BJ (cell line): ENCODE data around the gene EPHB2. TPM values are rescaled to one million over a fixed set of nuclear protein-coding genes. Genes with fewer than 3 reads are reported as not detected.

Experiments
- CTCF ChIA-PET: fragments of 350-600 bp; formaldehyde crosslinking; extraction: SDS; loops from one replicate; lab custom pipeline; 2021; ENCODE audit warnings: antibody characterized with exemption, inconsistent platforms; lab: Yijun Ruan, JAX
- POLR2A ChIA-PET: fragments of 300-600 bp; sonication (Branson Sonifier 250); formaldehyde crosslinking; extraction: SDS; loops from one replicate; lab custom pipeline; 2021; ENCODE audit warnings: antibody characterized with exemption; lab: Charles Lee
- DNase-seq: peaks from one replicate; pipeline ENCODE4 v3.0.0-alpha.2; 2011; ENCODE audit warnings: low read depth
- H3K27me3 ChIP-seq: 2 replicates; pipeline ENCODE4 v1.6.0; 2011; ENCODE audit warnings: low read length; ENCODE audit not compliant: control insufficient read depth, insufficient read depth
- H3K36me3 ChIP-seq: 2 replicates; pipeline ENCODE4 v1.5.1; 2011; ENCODE audit warnings: low read length; ENCODE audit not compliant: control insufficient read depth, insufficient read depth
- H3K4me3 ChIP-seq: 2 replicates; pipeline ENCODE4 v1.5.1; 2011; ENCODE audit warnings: low read depth, mild to moderate bottlenecking, control low read depth, low read length
- CTCF ChIP-seq: IDR thresholded peaks from 2 replicates; pipeline ENCODE4 v1.5.1; 2011; ENCODE audit warnings: low read depth, mild to moderate bottlenecking, control low read depth, inconsistent platforms, low read length, moderate library complexity; ENCODE audit not compliant: insufficient read depth
- polyA plus RNA-seq: library from polyadenylated mRNA; depleted of rRNA; stranded (reverse); fragments of >200 nt; gene quantifications from 2 replicates; pipeline ENCODE4 v1.2.3, GENCODE V29; 2011

EPHB2 gene
- polyA plus RNA-seq, 1 experiment = 8.7 TPM

GRCh38 chr1:22782406-22782805 is 71.8 kb downstream of the EPHB2 start:
- ChIA-PET POLR2A (no interaction called here), CTCF (interaction anchor here (1.0 to 1.4 kb wide), 2 partner anchors 17 to 19 kb away, joined by 3 read pairs; no protein-coding TSS in a partner anchor)

GRCh38 chr1:22784317-22784716 is 73.7 kb downstream of the EPHB2 start:
- Histone ChIP-seq H3K36me3 (no peaks in the 10 kb centered on the region), H3K4me3 (no peak overlapping the region), H3K27me3 (no peaks in the 10 kb centered on the region)
- ChIA-PET CTCF (interaction anchor here (0.8 to 1.0 kb wide), 2 partner anchors 12 to 78 kb away, joined by 3 read pairs; no protein-coding TSS in a partner anchor), POLR2A (no interaction called here)
- no peak for DNase-seq
- no peak for TF ChIP-seq CTCF

More at GRCh38 chr1:22782406-22782805, 71.8 kb downstream of the EPHB2 start:
- no peak for TF ChIP-seq CTCF
- no peak for DNase-seq
- Histone ChIP-seq H3K4me3 (no peak overlapping the region), H3K36me3 (no peaks in the 10 kb centered on the region), H3K27me3 (no peaks in the 10 kb centered on the region)

GRCh38 chr1:22784737-22785136 is 74.1 kb downstream of the EPHB2 start:
- ChIA-PET CTCF (interaction anchor here (0.8 to 0.9 kb wide), 2 partner anchors 11 to 18 kb away, joined by 3 read pairs; no protein-coding TSS in a partner anchor), POLR2A (no interaction called here)
- Histone ChIP-seq H3K4me3 (no peak overlapping the region), H3K27me3 (no peaks in the 10 kb centered on the region), H3K36me3 (no peaks in the 10 kb centered on the region)
- DNase-seq = no peak
- TF ChIP-seq CTCF = no peak

- TF ChIP-seq CTCF = no peak
- Histone ChIP-seq H3K36me3 (no peaks in the 10 kb centered on the region), H3K27me3 (no peaks in the 10 kb centered on the region), H3K4me3 (no peak overlapping the region)
- POLR2A ChIA-PET = no interaction called here
- DNase-seq = no peak
- CTCF ChIA-PET = interaction anchor here (1.1 to 2.0 kb wide), 2 partner anchors 18 to 76 kb away, joined by 3 to 4 read pairs; no protein-coding TSS in a partner anchor
Measured at GRCh38 chr1:22786101-22786500, 75.5 kb downstream of the EPHB2 start.

DNA sequence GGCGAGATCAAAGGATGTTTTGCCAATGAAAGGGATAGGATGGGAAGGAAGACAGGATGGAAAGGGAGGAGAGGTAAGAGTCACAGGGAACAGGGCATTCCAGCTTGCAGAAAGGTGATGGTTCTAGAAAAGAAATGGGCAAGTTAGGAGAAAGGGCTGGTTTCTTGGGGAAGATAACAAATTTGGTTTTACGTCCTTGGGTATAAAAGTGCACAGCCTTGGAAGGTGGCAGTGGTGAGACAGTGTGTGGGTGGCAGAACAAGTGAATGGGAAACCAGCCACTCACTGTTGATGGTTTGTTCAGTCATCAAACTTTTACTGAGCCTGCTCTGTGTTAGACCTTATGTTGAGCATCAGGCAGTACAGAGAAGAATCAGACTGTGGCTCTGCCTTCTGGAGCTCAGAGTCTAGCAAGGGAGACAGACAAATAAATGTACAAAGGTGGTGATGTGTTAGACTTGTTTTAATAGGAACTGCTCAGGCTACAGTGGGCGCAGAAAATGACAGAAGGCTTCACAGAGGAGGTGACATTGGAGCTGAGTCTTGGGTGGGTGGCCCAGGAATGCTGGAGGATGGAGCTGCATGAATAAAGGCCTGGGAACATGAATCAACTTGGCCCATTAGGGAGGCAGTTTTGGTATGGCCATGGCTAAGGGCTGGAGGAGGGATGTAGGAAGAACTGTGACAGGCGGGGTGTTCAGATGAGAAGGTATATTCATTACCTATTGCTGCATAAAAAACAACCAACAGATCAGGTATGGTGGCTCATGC is 76.3 kb downstream of the EPHB2 start:
- CTCF ChIA-PET = interaction anchor here (0.8 to 2.0 kb wide), 2 partner anchors 75 to 99 kb away, joined by 3 to 4 read pairs; no protein-coding TSS in a partner anchor
- no peak overlapping the region for H3K4me3 ChIP-seq
- POLR2A ChIA-PET = no interaction called here
- no peaks in the 10 kb centered on the region for H3K27me3 ChIP-seq
- TF ChIP-seq CTCF = no peak
- no peak for DNase-seq
- H3K36me3 ChIP-seq = no peaks in the 10 kb centered on the region
